T-helper 1 cell treated with Interleukin-12 subunit alpha and Interleukin-12 subunit beta and Interleukin-4 antibody, amounts not matched to agents 30 ng/mL and 1 ng/mL, for 36 hours (primary cell): ENCODE measurements around the gene ZC3HAV1. TPM values are rescaled to one million over a fixed set of nuclear protein-coding genes. Genes with fewer than 3 reads are reported as not detected.
"Not testable (repeated sequence)": the region's sequence is repeated elsewhere in the genome, so short reads cannot be mapped to it uniquely, and the experiment has no call there.

Source experiments
- intact Hi-C: fragments of 100-400 bp; cut with micrococcal nuclease; formaldehyde crosslinking; loops from one replicate; pipeline ENCODE4 v1.15.1; 2024
- total RNA-seq: library from RNA; stranded (reverse); gene quantifications from 2 replicates; pipeline ENCODE4 v1.2.3, GENCODE V29; 2022

The ZC3HAV1 gene
- total RNA-seq, 1 donor from 2014 or later: 131 TPM

DNA sequence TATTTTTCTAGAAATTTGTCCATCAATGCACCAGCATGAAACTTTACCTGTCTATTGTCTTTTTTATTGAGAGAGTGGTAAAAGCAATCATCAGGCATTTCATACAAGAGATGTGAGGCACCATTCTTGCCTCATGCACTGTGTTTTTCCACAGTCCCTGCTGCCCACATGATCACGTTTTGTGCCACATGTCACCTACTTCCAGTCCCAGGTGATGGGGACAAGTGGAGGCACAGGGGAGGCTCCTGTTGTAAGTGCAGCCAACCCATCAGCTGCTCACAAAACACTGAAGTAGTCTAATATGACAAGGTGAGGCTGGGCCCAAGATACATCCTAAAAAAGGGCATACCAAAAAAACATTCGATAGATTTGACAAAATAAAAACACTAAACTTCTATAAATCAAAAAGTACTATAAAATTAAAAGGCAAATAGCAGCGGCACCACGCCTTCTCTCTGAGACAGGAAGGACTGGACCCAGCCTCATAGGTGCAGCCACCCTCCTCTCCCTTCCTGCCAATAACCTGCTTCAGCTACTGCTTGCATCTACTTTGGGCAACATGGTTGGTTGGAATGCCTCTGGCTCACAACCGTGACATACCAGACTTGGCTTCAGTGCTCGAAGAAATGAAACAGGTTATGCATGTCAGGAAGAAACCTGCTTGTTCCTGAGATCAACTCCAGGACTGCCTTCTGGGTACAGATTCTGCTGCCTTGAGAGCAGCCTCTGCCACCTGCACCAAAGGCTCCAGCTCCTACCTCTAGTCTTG is 76.0 kb downstream of the ZC3HAV1 start:
- intact Hi-C loops: loop anchor here (2.0 kb wide), 1 partner anchor 17 kb away; no protein-coding TSS in a partner anchor

GRCh38 chr7:139032473-139032872 is 77.0 kb downstream of the ZC3HAV1 start:
- intact Hi-C loops: no loop called here

GRCh38 chr7:139029353-139029752 is 80.2 kb downstream of the ZC3HAV1 start:
- intact Hi-C loops: no loop called here

DNA sequence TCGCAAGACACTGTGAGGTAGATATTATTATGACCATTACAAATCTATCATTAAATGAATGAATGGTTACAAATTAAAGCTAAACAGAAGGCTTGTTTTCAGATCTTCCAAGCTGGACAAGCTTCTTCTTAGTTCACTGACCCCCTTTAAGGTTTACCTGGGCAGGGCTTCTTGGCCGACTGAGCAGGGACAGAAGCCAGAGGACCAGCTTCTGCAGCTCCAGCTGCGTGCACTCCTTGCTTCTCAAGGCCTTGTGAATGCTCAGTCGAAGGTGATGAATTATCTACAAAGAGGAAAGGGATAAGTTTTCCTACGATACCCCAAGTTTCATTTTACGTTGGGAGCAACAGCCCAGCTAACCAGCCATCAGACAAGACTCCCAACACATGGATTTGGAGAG is 83.0 kb downstream of the ZC3HAV1 start:
- intact Hi-C loops: no loop called here

GRCh38 chr7:139025861-139026260 is 83.7 kb downstream of the ZC3HAV1 start:
- intact Hi-C loops: not testable (repeated sequence)

DNA sequence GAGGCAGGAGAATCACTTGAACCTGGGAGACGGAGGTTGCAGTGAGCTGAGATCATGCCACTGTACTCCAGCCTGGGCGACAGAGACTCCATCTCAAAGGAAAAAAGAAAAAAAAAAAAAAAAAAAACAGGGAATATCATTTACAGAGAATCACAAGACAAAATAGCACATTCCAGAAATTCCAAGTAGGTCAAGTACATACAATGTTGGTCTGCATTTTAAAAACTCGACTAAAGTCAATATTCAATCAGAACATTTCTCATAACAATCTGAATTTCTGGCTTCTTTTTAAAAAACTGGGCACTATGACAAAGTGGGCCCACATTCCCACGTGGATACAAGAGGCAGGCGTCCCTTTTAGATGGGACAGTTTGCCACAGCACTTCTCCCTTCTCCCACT is 86.4 kb downstream of the ZC3HAV1 start:
- intact Hi-C loops: no loop called here

GRCh38 chr7:139022286-139022685 is 87.2 kb downstream of the ZC3HAV1 start:
- intact Hi-C loops: no loop called here

GRCh38 chr7:139018910-139019309 is 90.6 kb downstream of the ZC3HAV1 start:
- intact Hi-C loops: no loop called here

GRCh38 chr7:139016931-139017511 is 92.5 kb downstream of the ZC3HAV1 start:
- intact Hi-C loops: loop anchor here (1.0 to 2.0 kb wide), 7 partner anchors 18 to 343 kb away; no protein-coding TSS in a partner anchor

- intact Hi-C loops: no loop called here
Observed at GRCh38 chr7:139011373-139011772, 98.1 kb downstream of the ZC3HAV1 start.

- intact Hi-C loops: no loop called here
Observed at GRCh38 chr7:139004321-139005090, 105.0 kb downstream of the ZC3HAV1 start.

GRCh38 chr7:138999414-138999813 is 110.1 kb downstream of the ZC3HAV1 start:
- intact Hi-C loops: no loop called here

Other genes starting within 250 kb of the ZC3HAV1 start
- 0.32 and 0.42 TPM in 2 replicates for gene KIAA1549, start 128.3 kb downstream of the ZC3HAV1 start, total RNA-seq
- 21.2 and 21.4 TPM in 2 replicates for gene ZC3HAV1L, start 73.7 kb downstream of the ZC3HAV1 start, total RNA-seq
- 13.8 and 14.5 TPM in 2 replicates for gene UBN2, start 121.5 kb upstream of the ZC3HAV1 start, total RNA-seq
- gene FMC1, start 231.6 kb upstream of the ZC3HAV1 start, total RNA-seq: 3.9 and 4.6 TPM in 2 replicates